ENCODE data around the gene PCDHB11. TPM values are rescaled to one million over a fixed set of nuclear protein-coding genes. Genes with fewer than 3 reads are reported as not detected.
"Not testable (repeated sequence)": the region's sequence is repeated elsewhere in the genome, so short reads cannot be mapped to it uniquely, and the experiment has no call there.

PCDHB11 gene
- total and polyA plus RNA-seq, 7 donors, result 0.34 to 5.0 (median 3.1) TPM; not detected in 2

DNA sequence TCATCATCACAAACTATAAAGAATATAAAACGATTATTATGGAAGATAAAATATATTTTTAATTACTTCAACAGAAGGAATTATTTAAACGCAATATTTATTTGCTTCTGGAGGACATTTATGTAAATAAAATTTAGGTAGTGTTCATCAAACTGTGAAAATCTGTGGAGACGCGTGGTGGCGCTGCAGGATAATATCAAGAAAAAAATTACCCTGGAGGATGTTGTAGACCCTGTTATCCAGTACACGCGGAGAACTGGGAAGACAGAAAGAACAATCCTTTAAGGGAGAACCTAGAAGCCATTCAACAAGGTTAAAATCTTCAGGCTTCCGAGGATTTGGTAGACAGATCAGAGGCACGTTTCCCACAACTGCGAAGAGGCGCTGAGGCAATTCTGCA is 9.1 kb downstream of the PCDHB11 start, which contains the start of gene PCDHB12:
TSS of gene PCDHB12 (plus strand) at position 242 of the 400 bp plus-strand sequence. CDS start 189 bp downstream, outside the sequence.
- 24 to 34% methylated on average over 11 of the region's 11 CpGs for WGBS, 2 donors
- intact Hi-C loops (cut with DNase I), result no loop called here
- Histone ChIP-seq H3K27ac (no peak within 1 kb of the TSS), H3K36me3 (no peaks in the 10 kb centered on the region), H3K27me3 (peaks cover 0 to 4% (median 0%) of the 10 kb centered on the region in 3 donors), H3K4me1 (no peaks in the 10 kb centered on the region), H3K4me3 (peak within 1 kb of the TSS in 1 of 4 donors; percentile 26), H3K9me3 (peaks cover 8 to 48% (median 11%) of the 10 kb centered on the region in 4 donors)
- DNase-seq, result no peak
- no peak for TF ChIP-seq POLR2A (IDR thresholded peaks at IDR 0.05)
- TF ChIP-seq, protein P1, sequence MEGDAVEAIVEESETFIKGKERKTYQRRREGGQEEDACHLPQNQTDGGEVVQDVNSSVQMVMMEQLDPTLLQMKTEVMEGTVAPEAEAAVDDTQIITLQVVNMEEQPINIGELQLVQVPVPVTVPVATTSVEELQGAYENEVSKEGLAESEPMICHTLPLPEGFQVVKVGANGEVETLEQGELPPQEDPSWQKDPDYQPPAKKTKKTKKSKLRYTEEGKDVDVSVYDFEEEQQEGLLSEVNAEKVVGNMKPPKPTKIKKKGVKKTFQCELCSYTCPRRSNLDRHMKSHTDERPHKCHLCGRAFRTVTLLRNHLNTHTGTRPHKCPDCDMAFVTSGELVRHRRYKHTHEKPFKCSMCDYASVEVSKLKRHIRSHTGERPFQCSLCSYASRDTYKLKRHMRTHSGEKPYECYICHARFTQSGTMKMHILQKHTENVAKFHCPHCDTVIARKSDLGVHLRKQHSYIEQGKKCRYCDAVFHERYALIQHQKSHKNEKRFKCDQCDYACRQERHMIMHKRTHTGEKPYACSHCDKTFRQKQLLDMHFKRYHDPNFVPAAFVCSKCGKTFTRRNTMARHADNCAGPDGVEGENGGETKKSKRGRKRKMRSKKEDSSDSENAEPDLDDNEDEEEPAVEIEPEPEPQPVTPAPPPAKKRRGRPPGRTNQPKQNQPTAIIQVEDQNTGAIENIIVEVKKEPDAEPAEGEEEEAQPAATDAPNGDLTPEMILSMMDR (IDR thresholded peaks at IDR 0.05), result peak in 1 of 4 experiments; percentile 11

- peaks cover 8 to 50% (median 11%) of the 10 kb centered on the region in 4 donors for H3K9me3 ChIP-seq
Measured at GRCh38 chr5:141210281-141210680, 10.9 kb downstream of the PCDHB11 start.

DNA sequence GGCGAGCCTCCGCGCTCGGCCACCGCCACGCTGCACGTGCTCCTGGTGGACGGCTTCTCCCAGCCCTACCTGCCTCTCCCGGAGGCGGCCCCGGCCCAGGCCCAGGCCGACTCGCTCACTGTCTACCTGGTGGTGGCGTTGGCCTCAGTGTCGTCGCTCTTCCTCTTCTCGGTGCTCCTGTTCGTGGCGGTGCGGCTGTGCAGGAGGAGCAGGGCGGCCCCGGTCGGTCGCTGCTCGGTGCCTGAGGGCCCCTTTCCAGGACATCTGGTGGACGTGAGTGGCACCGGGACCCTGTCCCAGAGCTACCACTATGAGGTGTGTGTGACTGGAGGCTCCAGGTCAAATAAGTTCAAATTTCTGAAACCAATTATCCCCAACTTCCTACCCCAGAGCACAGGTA is 11.4 kb downstream of the PCDHB11 start:
- WGBS, 2 donors, result 35 to 60% methylated on average over 22 of the region's 27 CpGs
- DNase-seq; H3K36me3 ChIP-seq; intact Hi-C loops (cut with DNase I); H3K27me3 ChIP-seq; H3K4me1 ChIP-seq; H3K27ac ChIP-seq; H3K4me3 ChIP-seq: not testable (repeated sequence)
- H3K9me3 ChIP-seq, result peaks cover 8 to 51% (median 12%) of the 10 kb centered on the region in 4 donors

More at GRCh38 chr5:141210281-141210680, 10.9 kb downstream of the PCDHB11 start:
- H3K4me3 ChIP-seq; intact Hi-C loops (cut with DNase I); DNase-seq; H3K27ac ChIP-seq; H3K27me3 ChIP-seq; H3K4me1 ChIP-seq; H3K36me3 ChIP-seq: not testable (repeated sequence)
- 45 to 69% methylated on average over 39 of the region's 39 CpGs for WGBS, 2 donors

- H3K4me1 ChIP-seq; H3K27me3 ChIP-seq; H3K27ac ChIP-seq; DNase-seq; intact Hi-C loops (cut with DNase I); H3K36me3 ChIP-seq: not testable (repeated sequence)
- WGBS, 2 donors, result 14 to 16% methylated on average over 14 to 15 of the region's 18 CpGs
- TF ChIP-seq, protein P1 (IDR thresholded peaks at IDR 0.05), result peak in 2 of 4 experiments; percentile 17 to 44
- Histone ChIP-seq H3K9me3 (peaks cover 15 to 62% (median 25%) of the 10 kb centered on the region in 4 donors), H3K4me3 (peak within 1 kb of the TSS in 3 of 4 donors; percentile 16 to 22 (median 19))
Measured at GRCh38 chr5:141213656-141214339, 14.4 kb downstream of the PCDHB11 start, which contains the start of gene PCDHB13. TSS of gene PCDHB13 (plus strand) at chr5:141213919. CDS start at chr5:141214124, 205 bp downstream.

GRCh38 chr5:141214583-141214982 is 15.2 kb downstream of the PCDHB11 start:
- H3K4me1 ChIP-seq; intact Hi-C loops (cut with DNase I); DNase-seq; H3K27ac ChIP-seq; H3K4me3 ChIP-seq; H3K36me3 ChIP-seq; H3K27me3 ChIP-seq: not testable (repeated sequence)
- H3K9me3 ChIP-seq, result peaks cover 15 to 59% (median 25%) of the 10 kb centered on the region in 4 donors
- WGBS, 2 donors, result 68 to 75% methylated on average over 11 of the region's 12 CpGs

DNA sequence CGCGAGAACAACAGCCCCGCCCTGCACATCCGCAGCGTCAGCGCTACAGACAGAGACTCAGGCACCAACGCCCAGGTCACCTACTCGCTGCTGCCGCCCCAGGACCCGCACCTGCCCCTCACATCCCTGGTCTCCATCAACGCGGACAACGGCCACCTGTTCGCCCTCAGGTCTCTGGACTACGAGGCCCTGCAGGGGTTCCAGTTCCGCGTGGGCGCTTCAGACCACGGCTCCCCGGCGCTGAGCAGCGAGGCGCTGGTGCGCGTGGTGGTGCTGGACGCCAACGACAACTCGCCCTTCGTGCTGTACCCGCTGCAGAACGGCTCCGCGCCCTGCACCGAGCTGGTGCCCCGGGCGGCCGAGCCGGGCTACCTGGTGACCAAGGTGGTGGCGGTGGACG is 16.1 kb downstream of the PCDHB11 start:
- H3K4me1 ChIP-seq; H3K36me3 ChIP-seq; H3K27me3 ChIP-seq; intact Hi-C loops (cut with DNase I); DNase-seq; H3K27ac ChIP-seq; H3K4me3 ChIP-seq: not testable (repeated sequence)
- peaks cover 11 to 53% (median 23%) of the 10 kb centered on the region in 4 donors for H3K9me3 ChIP-seq
- 44 to 78% methylated on average over 36 to 37 of the region's 40 CpGs for WGBS, 2 donors

DNA sequence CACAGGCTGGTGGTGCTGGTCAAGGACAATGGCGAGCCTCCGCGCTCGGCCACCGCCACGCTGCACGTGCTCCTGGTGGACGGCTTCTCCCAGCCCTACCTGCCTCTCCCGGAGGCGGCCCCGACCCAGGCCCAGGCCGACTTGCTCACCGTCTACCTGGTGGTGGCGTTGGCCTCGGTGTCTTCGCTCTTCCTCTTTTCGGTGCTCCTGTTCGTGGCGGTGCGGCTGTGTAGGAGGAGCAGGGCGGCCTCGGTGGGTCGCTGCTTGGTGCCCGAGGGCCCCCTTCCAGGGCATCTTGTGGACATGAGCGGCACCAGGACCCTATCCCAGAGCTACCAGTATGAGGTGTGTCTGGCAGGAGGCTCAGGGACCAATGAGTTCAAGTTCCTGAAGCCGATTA is 16.6 kb downstream of the PCDHB11 start:
- H3K36me3 ChIP-seq; H3K27me3 ChIP-seq; DNase-seq; H3K27ac ChIP-seq; intact Hi-C loops (cut with DNase I); H3K4me1 ChIP-seq; H3K4me3 ChIP-seq: not testable (repeated sequence)
- H3K9me3 ChIP-seq, result peaks cover 9 to 51% (median 23%) of the 10 kb centered on the region in 4 donors
- 37 to 72% methylated on average over 19 to 22 of the region's 26 CpGs for WGBS, 2 donors
